H1 (cell line): ENCODE results near the gene DPF1. TPM values are rescaled to one million over a fixed set of nuclear protein-coding genes. Genes with fewer than 3 reads are reported as not detected.

ENCODE experiments used
- JUN ChIP-seq: IDR thresholded peaks from 2 replicates; pipeline ENCODE4 v1.6.1; 2011; ENCODE audit warnings: low read depth, mild to moderate bottlenecking, improper control_type of control experiment, low read length
- RBBP5 ChIP-seq: IDR thresholded peaks from 2 replicates; pipeline ENCODE4 v1.7.1; 2012; ENCODE audit warnings: low read depth, mild to moderate bottlenecking, inconsistent platforms, low read length, moderate library complexity, borderline replicate concordance
- polyA plus RNA-seq, 7 experiments: library from polyadenylated mRNA; depleted of rRNA in 3 of 7; stranded (reverse) in 5 of 7; unstranded in 2 of 7; fragments of >200 nt in 5 of 7; fragments of 200-250 nt in 2 of 7; gene quantifications; 1 replicate in 5 of 7; 2 replicates in 1 of 7; 4 replicates in 1 of 7; pipeline versions ENCODE4 v1.2.1 to v1.2.3, GENCODE V29; 2011 to 2013; ENCODE audit warnings: missing spikeins in 2 of 7, mixed read lengths in 2 of 7
- small RNA-seq: library from polyadenylated mRNA; stranded (forward); fragments of <200 nt; extraction: miRNeasy Mini kit (QIAGEN cat#:217004); gene quantifications from one replicate; pipeline ENCODE3, GENCODE V24; 2013; ENCODE audit not compliant: insufficient read depth
- total RNA-seq: library from RNA; stranded (reverse); fragmentation: NEBNext Ultra II Directional; extraction: Animal tissue kit (Norgen Biotek cat#: 25700); gene quantifications from 2 replicates; pipeline ENCODE4 v1.2.1, GENCODE V29; 2021

The DPF1 gene
- total and polyA plus RNA-seq, 2 of the 8 experiments (the other 6 are each of a cell fraction or from before 2014, with no cell fraction given): 12.9 to 15.6 TPM

GRCh38 chr19:38162094-38162493, 61.9 kb downstream of the DPF1 start (continued):
- TF ChIP-seq JUN: no peak
- no peak for TF ChIP-seq RBBP5

Small RNAs within 50 kb of the gene (small RNA-seq; reads per million reads assigned to genes)
- not detected for gene RN7SL663P

Other genes with a start within 250 kb of the DPF1 start
- gene PPP1R14A, start 32.2 kb upstream of the DPF1 start, total RNA-seq: 21.8 and 26.3 TPM in 2 replicates
- gene PPP1R14A, start 32.2 kb upstream of the DPF1 start, polyA plus RNA-seq (2011; rRNA removed): 13.6 and 20.7 TPM in 2 replicates
- gene SPINT2, start 40.4 kb upstream of the DPF1 start, total RNA-seq: 296 and 303 TPM in 2 replicates
- gene SPINT2, start 40.4 kb upstream of the DPF1 start, polyA plus RNA-seq (2011; rRNA removed): 294 and 376 TPM in 2 replicates
- gene C19orf33, start 80.0 kb upstream of the DPF1 start, total RNA-seq: 4.4 and 6.0 TPM in 2 replicates
- 36.0 and 44.3 TPM in 2 replicates for gene C19orf33, start 80.0 kb upstream of the DPF1 start, polyA plus RNA-seq (2011; rRNA removed)
- 89.6 and 94.3 TPM in 2 replicates for gene YIF1B, start 91.7 kb upstream of the DPF1 start, total RNA-seq
- gene YIF1B, start 91.7 kb upstream of the DPF1 start, polyA plus RNA-seq (2011; rRNA removed): 305 and 441 TPM in 2 replicates
- 13.3 and 14.1 TPM in 2 replicates for gene KCNK6, start 95.6 kb upstream of the DPF1 start, total RNA-seq
- 10.6 TPM in 2 replicates for gene KCNK6, start 95.6 kb upstream of the DPF1 start, polyA plus RNA-seq (2011; rRNA removed)
- gene CATSPERG, start 111.6 kb upstream of the DPF1 start, total RNA-seq: 2.8 and 3.1 TPM in 2 replicates
- 1.4 and 2.6 TPM in 2 replicates for gene CATSPERG, start 111.6 kb upstream of the DPF1 start, polyA plus RNA-seq (2011; rRNA removed)
- gene PSMD8, start 150.3 kb upstream of the DPF1 start, total RNA-seq: 170 and 183 TPM in 2 replicates
- gene PSMD8, start 150.3 kb upstream of the DPF1 start, polyA plus RNA-seq (2011; rRNA removed): 410 and 486 TPM in 2 replicates
- 1.2 and 2.7 TPM in 2 replicates for gene GGN, start 163.8 kb upstream of the DPF1 start, total RNA-seq
- gene GGN, start 163.8 kb upstream of the DPF1 start, polyA plus RNA-seq (2011; rRNA removed): 0.47 and 0.69 TPM in 2 replicates
- 7.1 and 8.1 TPM in 2 replicates for gene SPRED3, start 164.5 kb upstream of the DPF1 start, total RNA-seq
- gene SPRED3, start 164.5 kb upstream of the DPF1 start, polyA plus RNA-seq (2011; rRNA removed): 10.3 and 13.5 TPM in 2 replicates
- 4.6 and 6.1 TPM in 2 replicates for gene FAM98C, start 178.9 kb upstream of the DPF1 start, total RNA-seq
- gene FAM98C, start 178.9 kb upstream of the DPF1 start, polyA plus RNA-seq (2011; rRNA removed): 9.4 and 12.3 TPM in 2 replicates
- 1.9 and 2.0 TPM in 2 replicates for gene RASGRP4, start 202.0 kb upstream of the DPF1 start, total RNA-seq
- gene RASGRP4, start 202.0 kb upstream of the DPF1 start, polyA plus RNA-seq (2011; rRNA removed): 3.1 and 5.7 TPM in 2 replicates
- gene RYR1, start 209.5 kb upstream of the DPF1 start, total RNA-seq: 10.7 and 11.8 TPM in 2 replicates
- gene RYR1, start 209.5 kb upstream of the DPF1 start, polyA plus RNA-seq (2011; rRNA removed): 5.8 and 12.3 TPM in 2 replicates